GM18505 (cell line): Measurements from ENCODE around the gene TPD52L1.

Source experiments
- ATAC-seq: cut with Tn5 transposase; IDR thresholded peaks from one replicate; pipeline ENCODE4 v1.9.1; 2021; ENCODE audit not compliant: unreplicated experiment
- POLR2A ChIP-seq: IDR thresholded peaks from 4 replicates; pipeline ENCODE4 v1.6.1; 2011; ENCODE audit warnings: borderline replicate concordance; ENCODE audit not compliant: insufficient read depth, insufficient read length; ENCODE audit errors: extremely low read depth

TPD52L1 gene

GRCh38 chr6:125285353-125285752, 131.8 kb downstream of the TPD52L1 start:
- no peak for ATAC-seq
- TF ChIP-seq POLR2A = no peak

DNA sequence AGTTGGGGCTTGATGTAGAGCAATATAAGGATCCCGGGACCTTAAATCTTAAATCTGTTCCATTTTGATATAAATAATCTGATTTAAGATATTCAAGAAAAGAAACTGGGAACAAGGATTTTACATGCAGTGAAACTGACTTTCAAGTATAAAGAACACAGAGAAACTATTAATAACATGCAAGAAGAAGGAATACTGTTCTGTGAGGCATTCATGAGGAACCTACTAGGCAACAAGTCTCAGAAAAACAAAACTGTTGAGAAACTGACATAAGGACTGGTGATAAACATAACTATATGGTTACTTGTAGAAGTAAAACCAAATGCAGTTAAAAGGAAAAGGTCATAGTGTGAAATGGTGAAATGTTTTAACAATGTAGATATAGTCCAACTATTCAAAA, 132.4 kb downstream of the TPD52L1 start:
- no peak for ATAC-seq
- no peak for TF ChIP-seq POLR2A

GRCh38 chr6:125287718-125288117, 134.1 kb downstream of the TPD52L1 start:
- no peak for ATAC-seq
- TF ChIP-seq POLR2A = no peak

DNA sequence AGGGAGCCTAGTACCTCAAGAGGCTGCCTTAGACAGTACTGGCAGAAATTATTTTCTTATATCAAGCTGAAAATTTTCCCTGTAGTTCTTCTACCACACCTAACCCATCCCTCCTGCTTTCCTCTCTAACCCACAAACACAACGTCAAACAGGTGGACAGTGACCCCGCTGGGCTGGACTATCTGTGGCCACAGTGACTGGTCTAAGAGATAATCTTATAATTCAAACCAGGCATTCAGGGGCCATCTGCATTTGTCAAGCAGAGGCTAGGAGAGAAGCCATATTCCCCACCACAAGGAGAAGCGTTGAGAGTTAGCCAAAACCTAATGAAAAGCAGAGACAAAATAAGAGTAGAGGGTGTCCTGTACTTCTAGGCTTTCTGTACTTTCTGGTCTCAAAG, 140.0 kb downstream of the TPD52L1 start:
- ATAC-seq = no peak
- TF ChIP-seq POLR2A = no peak

DNA sequence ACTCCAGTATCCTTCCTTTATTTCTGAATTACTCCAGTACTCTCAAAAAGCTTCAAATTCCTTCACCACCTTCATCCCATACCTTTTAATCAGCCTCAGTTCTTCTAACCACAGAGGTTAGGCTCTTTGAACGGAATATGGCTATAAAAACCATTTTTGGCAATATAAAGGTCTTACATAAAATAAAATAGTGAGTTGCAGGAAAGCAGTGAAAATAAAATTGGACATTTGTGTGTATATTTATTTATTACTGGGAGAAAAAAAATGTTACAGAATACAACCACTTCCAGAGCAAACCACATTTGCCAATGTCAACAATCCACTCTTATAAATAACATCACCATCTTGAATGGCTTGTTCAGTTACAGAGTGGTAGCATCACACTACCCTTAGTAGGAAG, 140.5 kb downstream of the TPD52L1 start:
- ATAC-seq = no peak
- no peak for TF ChIP-seq POLR2A

GRCh38 chr6:125294925-125295324, 141.4 kb downstream of the TPD52L1 start:
- no peak for ATAC-seq
- TF ChIP-seq POLR2A = no peak

GRCh38 chr6:125296471-125296870, 142.9 kb downstream of the TPD52L1 start:
- no peak for TF ChIP-seq POLR2A
- no peak for ATAC-seq

DNA sequence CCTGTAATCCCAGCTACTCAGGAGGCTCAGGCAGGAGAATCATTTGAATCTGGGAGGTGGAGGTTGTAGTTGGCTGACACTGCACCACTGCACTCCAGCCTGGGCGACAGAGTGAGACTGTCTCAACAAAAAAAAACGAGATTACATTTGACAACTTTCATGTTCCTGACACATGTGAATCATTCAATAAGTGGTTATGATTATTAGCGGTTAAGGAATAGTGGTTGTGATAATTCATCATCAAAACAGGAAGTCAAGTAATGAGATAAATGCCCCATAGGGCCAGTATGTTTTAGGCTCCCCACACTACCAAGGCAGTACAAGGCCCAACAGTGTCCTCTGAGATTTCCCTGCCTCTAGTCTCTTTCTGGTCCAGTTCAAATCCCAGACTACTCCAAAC, 145.7 kb downstream of the TPD52L1 start:
- no peak for TF ChIP-seq POLR2A
- ATAC-seq = no peak

- TF ChIP-seq POLR2A = no peak
- no peak for ATAC-seq
These were observed 147.4 kb downstream of the TPD52L1 start for GRCh38 chr6:125300992-125301434.

- peak; percentile 80 for ATAC-seq
- TF ChIP-seq POLR2A = peak; percentile 80
These were observed 148.1 kb downstream of the TPD52L1 start, which contains the start of gene HDDC2 for GRCh38 chr6:125301435-125302391. TSS of gene HDDC2 (minus strand) at chr6:125301967. CDS start at chr6:125301932, 35 bp downstream.

GRCh38 chr6:125302840-125303511, 149.4 kb downstream of the TPD52L1 start:
- ATAC-seq = no peak

GRCh38 chr6:125303512-125303854, 149.9 kb downstream of the TPD52L1 start:
- TF ChIP-seq POLR2A = no peak

More at GRCh38 chr6:125302840-125303511, 149.4 kb downstream of the TPD52L1 start:
- no peak for TF ChIP-seq POLR2A

DNA sequence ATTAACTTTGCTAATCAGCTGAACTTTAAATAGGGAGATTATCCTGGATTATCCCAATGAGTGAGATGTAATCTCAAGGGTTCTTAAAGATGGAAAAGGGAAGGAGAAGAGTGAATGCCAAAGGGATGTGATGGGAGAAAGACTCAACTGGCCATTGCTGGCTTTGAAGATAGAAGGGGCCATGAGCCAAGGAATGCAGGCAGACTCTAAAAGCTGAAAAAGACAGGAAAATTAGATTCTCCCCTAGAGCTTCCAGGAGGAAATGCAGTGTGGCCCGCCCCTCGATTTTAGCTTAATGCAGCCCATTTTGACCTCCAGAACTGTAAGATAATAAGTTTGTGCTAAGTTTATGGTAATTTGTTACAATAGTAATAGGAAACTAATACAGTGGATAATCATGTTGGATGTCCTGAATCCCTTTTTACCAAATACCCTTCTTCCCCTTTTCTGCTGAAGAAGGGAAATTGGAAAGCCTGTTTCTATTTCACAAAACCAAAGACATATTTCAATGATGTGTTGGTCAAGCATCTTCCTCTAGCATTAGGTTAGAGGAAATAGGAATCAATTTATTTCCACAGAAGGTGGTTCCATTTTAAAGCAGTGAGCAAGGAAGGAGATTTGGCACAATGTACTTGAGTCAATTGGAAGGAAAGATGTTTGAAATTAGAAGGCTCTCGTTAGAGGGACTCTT, 151.5 kb downstream of the TPD52L1 start:
- ATAC-seq = no peak
- TF ChIP-seq POLR2A = no peak

More at GRCh38 chr6:125303512-125303854, 149.9 kb downstream of the TPD52L1 start:
- ATAC-seq = no peak
